MM.1S (cell line): Measurements from ENCODE around the gene STX16.

Experiments
- DNase-seq: peaks from one replicate; pipeline ENCODE4 v3.0.0-alpha.2; 2015
- H2AFZ ChIP-seq: fragments of 300-600 bp; sonication (generic); 2 replicates; pipeline ENCODE4 v1.6.0; 2016; ENCODE audit warnings: antibody characterized with exemption, low read length
- H3F3A ChIP-seq: fragments of 300-600 bp; sonication (generic); 2 replicates; pipeline ENCODE4 v1.6.1; 2016; ENCODE audit warnings: mild to moderate bottlenecking, antibody characterized with exemption, low read length, moderate library complexity, mixed read lengths; ENCODE audit not compliant: insufficient read depth
- H3K27ac ChIP-seq: fragments of 300-600 bp; sonication (generic); 2 replicates; pipeline ENCODE4 v1.5.1; 2016; ENCODE audit warnings: mild to moderate bottlenecking, low read length
- H3K27me3 ChIP-seq: fragments of 300-600 bp; sonication (generic); replicated peaks from 2 replicates; pipeline ENCODE4 v1.6.0; 2016; ENCODE audit warnings: low read length; ENCODE audit not compliant: insufficient read depth
- H3K36me3 ChIP-seq: fragments of 300-600 bp; sonication (generic); replicated peaks from 2 replicates; pipeline ENCODE4 v1.6.1; 2016; ENCODE audit warnings: mild to moderate bottlenecking, low read length, mixed read lengths; ENCODE audit not compliant: insufficient read depth
- H3K4me1 ChIP-seq: fragments of 300-600 bp; sonication (generic); 2 replicates; pipeline ENCODE4 v1.6.1; 2016; ENCODE audit warnings: low read length, mixed read lengths
- H3K4me2 ChIP-seq: fragments of 300-600 bp; sonication (generic); 2 replicates; pipeline ENCODE4 v1.6.0; 2016; ENCODE audit warnings: low read depth, low read length
- H3K4me3 ChIP-seq: fragments of 300-600 bp; sonication (generic); 2 replicates; pipeline ENCODE4 v1.5.1; 2016; ENCODE audit warnings: low read length, mixed read lengths
- H3K79me2 ChIP-seq: fragments of 300-600 bp; sonication (generic); 2 replicates; pipeline ENCODE4 v1.6.1; 2016; ENCODE audit warnings: mixed run types, low read length, mixed read lengths
- H3K9ac ChIP-seq: fragments of 300-600 bp; sonication (generic); 2 replicates; pipeline ENCODE4 v1.6.1; 2016; ENCODE audit warnings: low read length, mixed read lengths
- H3K9me2 ChIP-seq: fragments of 300-600 bp; sonication (generic); replicated peaks from 2 replicates; pipeline ENCODE4 v1.6.1; 2016; ENCODE audit warnings: mild to moderate bottlenecking, low read length, mixed read lengths; ENCODE audit not compliant: insufficient read depth
- H3K9me3 ChIP-seq: fragments of 300-600 bp; sonication (generic); replicated peaks from 2 replicates; pipeline ENCODE4 v1.6.1; 2016; ENCODE audit warnings: mild to moderate bottlenecking, low read length, mixed read lengths; ENCODE audit not compliant: insufficient read depth
- H4K20me1 ChIP-seq: fragments of 300-600 bp; sonication (generic); 2 replicates; pipeline ENCODE4 v1.6.1; 2016; ENCODE audit warnings: mild to moderate bottlenecking, low read length, moderate library complexity, mixed read lengths; ENCODE audit not compliant: insufficient read depth
- CTCF ChIP-seq: fragments of 300-600 bp; sonication (generic); IDR thresholded peaks from 2 replicates; pipeline ENCODE4 v1.5.1; 2016; ENCODE audit warnings: antibody characterized with exemption, low read length, mixed read lengths
- EZH2 ChIP-seq: fragments of 300-600 bp; sonication (generic); optimal IDR thresholded peaks from 2 replicates; pipeline ENCODE3; 2017; ENCODE audit warnings: low read depth, mild to moderate bottlenecking, antibody characterized with exemption, low read length, mixed read lengths
- EZH2phosphoT487 ChIP-seq: fragments of 300-600 bp; sonication (generic); IDR thresholded peaks from 2 replicates; pipeline ENCODE4 v1.6.1; 2018; ENCODE audit warnings: antibody characterized with exemption, low read length

Gene STX16

GRCh38 chr20:58675641-58676040, 24.6 kb downstream of the STX16 start:
- no peak for DNase-seq
- TF ChIP-seq CTCF (no peak), EZH2phosphoT487 (no peak), EZH2 (no peak)
- H4K20me1 ChIP-seq: no peaks in the 10 kb centered on the region
- no peaks in the 10 kb centered on the region for H3K4me1 ChIP-seq
- H3K36me3 ChIP-seq: no peaks in the 10 kb centered on the region; the same call in 1 of the 2 replicates
- H3K9me2 ChIP-seq: no peaks in the 10 kb centered on the region
- no peak overlapping the region for H2AFZ ChIP-seq
- H3K9ac ChIP-seq: no peak overlapping the region
- H3K79me2 ChIP-seq: peaks cover under 1% of the 10 kb centered on the region; the same call in 1 of the 2 replicates
- H3K27me3 ChIP-seq: no peaks in the 10 kb centered on the region
- H3K27ac ChIP-seq: no peak overlapping the region
- H3F3A ChIP-seq: no peaks in the 10 kb centered on the region
- H3K4me2 ChIP-seq: no peak overlapping the region
- H3K4me3 ChIP-seq: no peak overlapping the region
- no peaks in the 10 kb centered on the region for H3K9me3 ChIP-seq

- H3F3A ChIP-seq: no peaks in the 10 kb centered on the region
- no peaks in the 10 kb centered on the region; the same call in 1 of the 2 replicates for H3K36me3 ChIP-seq
- no peak overlapping the region for H2AFZ ChIP-seq
Observed at GRCh38 chr20:58676161-58676560, 25.1 kb downstream of the STX16 start.

DNA sequence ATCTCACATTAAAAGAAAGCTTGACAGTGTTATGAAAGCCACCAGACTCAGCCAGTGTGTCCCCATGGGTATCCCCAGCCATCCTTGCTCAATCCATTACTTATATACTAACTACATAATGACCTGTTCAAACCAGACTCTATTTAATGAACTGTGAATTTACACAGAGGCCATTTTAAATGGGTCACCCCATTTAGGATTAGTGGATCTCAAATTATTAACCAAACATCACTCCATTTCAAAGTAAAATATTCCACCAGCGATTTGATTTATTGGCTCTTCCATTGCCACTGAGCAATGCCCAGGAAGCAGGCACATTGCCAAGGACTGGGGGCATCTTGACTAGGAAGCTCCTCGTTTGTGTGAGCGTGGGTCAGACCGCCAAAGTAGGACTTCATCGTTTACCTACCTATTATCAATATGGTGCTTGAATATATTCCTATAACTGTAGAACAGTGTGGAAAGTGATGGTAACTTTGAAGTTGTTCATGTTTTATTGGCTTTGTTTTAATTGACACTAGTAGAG, 26.1 kb downstream of the STX16 start:
- DNase-seq: no peak
- Histone ChIP-seq H3K4me3 (no peak overlapping the region), H3K4me2 (no peak overlapping the region), H3K27ac (no peak overlapping the region), H3K9ac (no peak overlapping the region), H3K4me1 (no peaks in the 10 kb centered on the region), H3K9me3 (no peaks in the 10 kb centered on the region), H3K9me2 (no peaks in the 10 kb centered on the region), H2AFZ (no peak overlapping the region), H3K27me3 (no peaks in the 10 kb centered on the region), H4K20me1 (no peaks in the 10 kb centered on the region), H3K79me2 (no peaks in the 10 kb centered on the region), H3F3A (no peaks in the 10 kb centered on the region), H3K36me3 (no peaks in the 10 kb centered on the region; the same call in 1 of the 2 replicates)
- TF ChIP-seq CTCF: no peak
- no peak for TF ChIP-seq EZH2phosphoT487
- no peak for TF ChIP-seq EZH2

More at GRCh38 chr20:58676161-58676560, 25.1 kb downstream of the STX16 start:
- Histone ChIP-seq H4K20me1 (no peaks in the 10 kb centered on the region), H3K4me3 (no peak overlapping the region), H3K79me2 (no peaks in the 10 kb centered on the region), H3K4me2 (no peak overlapping the region), H3K4me1 (no peaks in the 10 kb centered on the region), H3K9me3 (no peaks in the 10 kb centered on the region), H3K9me2 (no peaks in the 10 kb centered on the region), H3K9ac (no peak overlapping the region), H3K27me3 (no peaks in the 10 kb centered on the region), H3K27ac (no peak overlapping the region)
- no peak for TF ChIP-seq CTCF
- no peak for TF ChIP-seq EZH2phosphoT487
- TF ChIP-seq EZH2: no peak
- no peak for DNase-seq
